ENCODE results near the gene DOHH.

DOHH gene

GRCh38 chr19:3476830-3477229 lies 23.6 kb downstream of the DOHH start:
- DNase-seq: no peak

- no peak for DNase-seq
These were observed 25.0 kb downstream of the DOHH start for GRCh38 chr19:3475449-3475848.

GRCh38 chr19:3474614-3475013 lies 25.9 kb downstream of the DOHH start:
- DNase-seq: no peak

GRCh38 chr19:3474010-3474409 lies 26.5 kb downstream of the DOHH start:
- no peak for DNase-seq

- DNase-seq: peak; percentile 41
These were observed 28.4 kb downstream of the DOHH start for GRCh38 chr19:3471954-3472655.

GRCh38 chr19:3470500-3471128 lies 29.9 kb downstream of the DOHH start:
- no peak for DNase-seq

- no peak for DNase-seq
These were observed 30.6 kb downstream of the DOHH start for GRCh38 chr19:3469638-3470499.

GRCh38 chr19:3468211-3468610 lies 32.3 kb downstream of the DOHH start:
- DNase-seq: no peak

GRCh38 chr19:3467437-3468198 lies 32.9 kb downstream of the DOHH start:
- no peak for DNase-seq

- DNase-seq: no peak
These were observed 33.8 kb downstream of the DOHH start for GRCh38 chr19:3466635-3467034.

- DNase-seq: no peak
These were observed 34.9 kb downstream of the DOHH start for GRCh38 chr19:3465552-3465951.

- no peak for DNase-seq
These were observed 35.8 kb downstream of the DOHH start for GRCh38 chr19:3464587-3465235.

- DNase-seq: no peak
These were observed 36.5 kb downstream of the DOHH start for GRCh38 chr19:3463714-3464586.

GRCh38 chr19:3462991-3463713 lies 37.3 kb downstream of the DOHH start:
- DNase-seq: no peak

- no peak for DNase-seq
These were observed 40.4 kb downstream of the DOHH start for GRCh38 chr19:3459965-3460582.

GRCh38 chr19:3459089-3459881 lies 41.2 kb downstream of the DOHH start:
- DNase-seq: peak; percentile 67

GRCh38 chr19:3458229-3459088 lies 42.0 kb downstream of the DOHH start:
- DNase-seq: no peak

GRCh38 chr19:3457528-3458228 lies 42.8 kb downstream of the DOHH start:
- no peak for DNase-seq
